ENCODE results near the gene FKBP1A.

FKBP1A gene

DNA sequence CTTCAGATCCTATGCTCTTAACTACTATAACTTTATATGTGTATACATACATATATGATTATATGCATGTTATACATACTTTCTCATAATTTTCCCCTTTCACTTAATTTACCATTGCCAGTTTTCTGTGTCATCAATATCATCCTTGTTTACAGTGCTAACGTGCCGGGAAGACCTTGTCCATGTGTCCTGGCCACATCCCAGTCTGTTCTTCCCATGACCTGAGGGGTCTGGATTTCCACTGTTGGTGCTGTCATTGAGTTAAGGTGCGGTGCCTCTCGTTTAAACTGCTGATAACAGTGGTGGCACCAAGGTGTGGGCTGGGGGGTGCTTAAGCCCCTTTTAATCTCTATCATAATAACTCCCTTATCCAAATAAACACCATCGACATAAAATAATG is 55.4 kb downstream of the FKBP1A start:
- H3K9me3 ChIP-seq (ENCODE audit: control insufficient read depth, insufficient read depth, low read length) = no peaks in the 10 kb centered on the region
- H3K4me3 ChIP-seq (ENCODE audit: low read depth, low read length) = no peak overlapping the region
- H3K9ac ChIP-seq (ENCODE audit: low read depth, low read length) = no peak overlapping the region
- no peaks in the 10 kb centered on the region for H3K4me1 ChIP-seq (ENCODE audit: control insufficient read depth, insufficient read depth, low read length)
- no peak overlapping the region for H3K27ac ChIP-seq (ENCODE audit: low read depth, low read length)
- H3K36me3 ChIP-seq (ENCODE audit: control insufficient read depth, insufficient read depth, low read length) = 0 out of 2 replicates have a peak, but pooled peaks cover 4% of the 10 kb centered on the region
- no peaks in the 10 kb centered on the region for H3K27me3 ChIP-seq (ENCODE audit: control insufficient read depth, insufficient read depth, low read length)

DNA sequence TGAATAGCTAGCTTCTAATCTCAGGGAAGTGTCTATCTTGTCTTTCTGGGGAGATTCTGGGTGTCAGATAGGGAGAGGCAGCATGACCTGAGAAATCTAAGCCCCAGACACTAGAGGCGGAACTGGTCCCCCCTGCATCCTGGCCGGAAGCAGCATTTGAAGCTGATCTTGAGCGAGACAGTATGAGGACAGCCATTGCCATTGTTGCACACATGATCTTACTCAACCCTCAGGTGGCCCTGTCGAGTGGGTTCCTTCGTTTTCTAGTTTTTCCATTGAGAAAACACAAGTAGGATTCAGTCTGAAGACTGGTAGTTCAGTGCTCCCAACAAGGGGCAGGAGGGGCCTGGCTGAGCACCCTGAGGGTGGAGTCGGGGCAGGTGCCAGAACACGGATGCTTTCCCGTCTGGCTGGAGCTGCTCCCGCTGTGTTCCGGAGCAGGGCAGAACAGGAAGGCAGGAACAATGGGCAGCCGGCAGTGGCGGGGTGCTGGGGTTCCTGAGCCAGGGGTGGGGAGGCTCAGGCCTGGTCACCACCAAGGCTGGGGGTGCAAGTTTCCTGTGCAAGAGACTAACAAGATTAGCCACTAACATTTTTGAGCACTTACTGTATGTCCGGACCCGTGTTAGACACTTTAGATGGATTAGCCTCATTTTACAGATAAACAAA is 56.0 kb downstream of the FKBP1A start:
- Histone ChIP-seq H3K27ac (ENCODE audit: low read depth, low read length) (no peak overlapping the region), H3K4me3 (ENCODE audit: low read depth, low read length) (no peak overlapping the region), H3K27me3 (ENCODE audit: control insufficient read depth, insufficient read depth, low read length) (no peaks in the 10 kb centered on the region), H3K9me3 (ENCODE audit: control insufficient read depth, insufficient read depth, low read length) (no peaks in the 10 kb centered on the region), H3K36me3 (ENCODE audit: control insufficient read depth, insufficient read depth, low read length) (0 out of 2 replicates have a peak, but pooled peaks cover 7% of the 10 kb centered on the region), H3K4me1 (ENCODE audit: control insufficient read depth, insufficient read depth, low read length) (no peaks in the 10 kb centered on the region), H3K9ac (ENCODE audit: low read depth, low read length) (no peak overlapping the region)

DNA sequence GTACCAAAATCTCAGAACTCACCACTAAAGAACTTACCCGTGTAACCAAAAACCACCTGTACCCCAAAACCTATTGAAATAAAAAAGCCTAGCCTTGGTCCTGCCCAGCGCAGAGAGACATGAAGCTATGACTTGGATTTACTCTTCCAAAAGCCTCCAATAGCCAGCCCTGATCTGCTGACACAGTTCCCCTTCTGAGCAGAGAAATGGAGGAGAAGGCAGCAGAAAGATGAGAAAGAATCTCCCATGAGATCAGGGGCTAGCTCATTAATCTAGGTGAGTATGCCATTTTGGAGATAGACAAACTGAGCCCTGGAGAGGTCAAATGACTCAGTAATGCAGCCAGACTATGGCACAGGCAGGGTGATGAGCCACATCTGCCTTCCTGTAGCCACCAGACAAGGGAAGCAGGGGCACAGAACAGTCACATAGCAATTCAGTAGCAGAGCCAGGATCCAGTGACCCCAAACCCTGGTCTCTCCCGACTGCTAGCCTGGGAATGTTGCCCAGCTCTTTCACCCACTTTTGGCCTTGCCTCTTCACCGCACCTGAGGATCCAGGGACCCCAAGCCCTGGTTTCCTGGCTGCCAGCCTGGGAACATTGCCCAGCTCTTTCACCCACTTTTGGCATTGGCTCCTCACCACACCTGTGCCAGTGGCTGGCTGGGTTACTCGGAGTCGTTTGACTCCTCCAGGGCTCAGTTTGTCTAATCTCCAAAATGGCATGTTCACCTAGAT is 56.7 kb downstream of the FKBP1A start:
- Histone ChIP-seq H3K27ac (ENCODE audit: low read depth, low read length) (no peak overlapping the region), H3K4me1 (ENCODE audit: control insufficient read depth, insufficient read depth, low read length) (no peaks in the 10 kb centered on the region), H3K36me3 (ENCODE audit: control insufficient read depth, insufficient read depth, low read length) (0 out of 2 replicates have a peak, but pooled peaks cover 7% of the 10 kb centered on the region), H3K9me3 (ENCODE audit: control insufficient read depth, insufficient read depth, low read length) (no peaks in the 10 kb centered on the region), H3K4me3 (ENCODE audit: low read depth, low read length) (no peak overlapping the region), H3K9ac (ENCODE audit: low read depth, low read length) (no peak overlapping the region), H3K27me3 (ENCODE audit: control insufficient read depth, insufficient read depth, low read length) (no peaks in the 10 kb centered on the region)

DNA sequence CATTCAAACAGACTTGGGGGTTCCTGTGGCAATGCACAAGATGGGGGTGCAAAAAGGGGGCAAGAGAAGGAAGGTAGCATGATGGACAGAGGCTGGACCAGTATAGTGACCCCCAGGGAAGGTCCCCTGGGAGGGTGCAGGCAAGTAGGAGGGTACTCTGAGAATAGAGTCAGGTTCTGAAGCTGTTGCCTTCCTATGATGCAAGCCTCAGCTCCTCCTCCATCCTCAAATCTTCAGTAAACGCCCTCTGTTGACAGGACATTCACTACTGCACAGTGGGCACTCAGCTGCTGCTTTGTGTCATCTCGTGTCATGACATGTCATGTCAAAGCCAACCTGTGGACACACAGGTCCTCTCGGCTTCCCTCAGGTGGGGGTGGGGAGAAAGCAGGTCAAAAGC is 58.1 kb downstream of the FKBP1A start:
- H3K27ac ChIP-seq (ENCODE audit: low read depth, low read length) = no peak overlapping the region
- no peaks in the 10 kb centered on the region for H3K9me3 ChIP-seq (ENCODE audit: control insufficient read depth, insufficient read depth, low read length)
- H3K27me3 ChIP-seq (ENCODE audit: control insufficient read depth, insufficient read depth, low read length) = no peaks in the 10 kb centered on the region
- H3K9ac ChIP-seq (ENCODE audit: low read depth, low read length) = no peak overlapping the region
- 0 out of 2 replicates have a peak, but pooled peaks cover 7% of the 10 kb centered on the region for H3K36me3 ChIP-seq (ENCODE audit: control insufficient read depth, insufficient read depth, low read length)
- no peak overlapping the region for H3K4me3 ChIP-seq (ENCODE audit: low read depth, low read length)
- H3K4me1 ChIP-seq (ENCODE audit: control insufficient read depth, insufficient read depth, low read length) = no peaks in the 10 kb centered on the region

DNA sequence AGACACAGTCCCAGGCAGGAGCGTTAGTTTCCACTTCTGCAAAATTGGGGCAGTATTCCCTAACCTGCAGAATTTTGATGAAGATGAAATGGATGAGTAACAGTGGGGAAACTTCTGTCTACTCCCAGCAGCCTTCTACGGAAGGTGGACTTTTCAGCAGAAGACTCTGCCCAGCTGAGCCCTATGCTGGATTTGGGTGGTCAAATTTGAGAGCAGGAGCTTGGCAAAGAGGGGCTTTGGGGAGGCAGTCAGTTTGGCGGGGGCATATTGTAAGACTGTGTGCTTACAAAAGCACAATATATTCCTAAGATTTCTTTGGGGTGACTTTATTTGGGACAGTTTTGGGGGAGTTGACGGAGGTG is 58.5 kb downstream of the FKBP1A start:
- Histone ChIP-seq H3K36me3 (ENCODE audit: control insufficient read depth, insufficient read depth, low read length) (0 out of 2 replicates have a peak, but pooled peaks cover 7% of the 10 kb centered on the region), H3K27me3 (ENCODE audit: control insufficient read depth, insufficient read depth, low read length) (no peaks in the 10 kb centered on the region), H3K4me1 (ENCODE audit: control insufficient read depth, insufficient read depth, low read length) (no peaks in the 10 kb centered on the region), H3K4me3 (ENCODE audit: low read depth, low read length) (no peak overlapping the region), H3K27ac (ENCODE audit: low read depth, low read length) (no peak overlapping the region), H3K9ac (ENCODE audit: low read depth, low read length) (no peak overlapping the region), H3K9me3 (ENCODE audit: control insufficient read depth, insufficient read depth, low read length) (no peaks in the 10 kb centered on the region)

DNA sequence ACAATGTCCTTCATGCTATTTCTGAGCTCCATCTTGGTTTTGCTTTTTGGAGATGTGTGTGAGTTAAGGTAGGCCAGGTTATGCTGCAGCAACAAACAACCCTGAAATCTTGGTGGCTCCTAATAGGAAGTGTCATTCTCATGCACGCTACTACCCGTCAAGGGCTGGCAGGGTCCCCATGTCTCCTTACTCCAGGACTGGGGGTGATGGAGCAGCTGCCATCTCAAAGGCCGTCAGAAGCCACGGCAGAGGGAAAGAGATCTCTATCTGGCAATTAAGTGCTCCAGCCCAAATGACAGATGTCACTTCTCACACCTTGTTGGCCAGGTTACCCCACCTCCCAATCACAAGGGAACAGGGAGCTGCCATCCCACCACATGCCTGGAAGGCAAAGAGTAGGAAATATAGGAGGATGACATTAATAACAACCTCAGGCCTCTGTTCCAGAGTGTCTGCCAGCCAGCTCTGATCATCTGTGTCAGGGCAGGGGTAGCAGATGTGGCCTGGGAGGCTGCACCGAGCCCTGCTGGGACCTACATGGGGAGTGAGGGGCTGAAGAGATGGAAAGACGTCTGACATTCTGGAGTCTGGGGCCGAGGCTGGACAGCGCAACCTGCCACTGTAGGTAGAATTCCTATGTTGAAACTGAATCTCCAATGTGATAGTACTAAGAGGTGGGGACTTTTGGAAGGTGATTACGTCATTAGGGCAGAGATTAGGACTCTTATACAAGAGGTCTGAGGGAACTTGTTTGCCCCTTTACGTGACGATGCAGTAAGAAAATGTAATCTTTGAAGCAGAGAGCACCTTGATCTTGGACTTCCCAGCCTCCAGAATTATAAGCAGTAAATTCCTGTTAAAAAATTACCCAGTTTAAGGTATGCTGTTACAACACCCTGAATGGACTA is 59.1 kb downstream of the FKBP1A start:
- Histone ChIP-seq H3K9me3 (ENCODE audit: control insufficient read depth, insufficient read depth, low read length) (no peaks in the 10 kb centered on the region), H3K4me1 (ENCODE audit: control insufficient read depth, insufficient read depth, low read length) (no peaks in the 10 kb centered on the region), H3K9ac (ENCODE audit: low read depth, low read length) (no peak overlapping the region), H3K4me3 (ENCODE audit: low read depth, low read length) (no peak overlapping the region), H3K27ac (ENCODE audit: low read depth, low read length) (no peak overlapping the region), H3K27me3 (ENCODE audit: control insufficient read depth, insufficient read depth, low read length) (no peaks in the 10 kb centered on the region), H3K36me3 (ENCODE audit: control insufficient read depth, insufficient read depth, low read length) (0 out of 2 replicates have a peak, but pooled peaks cover 7% of the 10 kb centered on the region)

DNA sequence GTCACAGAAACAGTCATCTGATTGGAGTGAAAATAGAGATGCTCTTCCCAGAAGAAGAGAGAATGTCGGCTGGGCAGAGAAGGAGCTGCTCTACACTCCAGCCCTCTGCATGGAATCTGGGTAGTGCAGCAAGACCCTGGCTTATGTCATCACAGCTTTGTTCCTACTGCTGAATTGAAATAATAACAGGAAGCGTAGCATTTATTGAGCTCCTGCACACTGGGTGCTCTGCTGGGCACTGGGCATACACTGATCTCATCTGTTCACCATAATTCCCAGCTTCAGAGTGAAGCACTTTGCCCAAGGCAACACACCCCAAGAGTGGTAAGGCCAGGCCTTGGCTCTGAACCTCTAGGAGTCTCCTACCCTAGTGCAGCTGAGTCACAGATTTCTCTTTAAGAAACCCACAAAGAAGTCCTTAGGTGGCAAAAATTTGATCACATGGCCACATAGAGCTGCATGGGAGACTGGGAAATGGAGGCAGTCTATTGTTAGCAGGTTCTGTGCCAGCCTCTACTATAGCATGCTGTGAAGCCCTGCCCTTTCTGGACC is 60.0 kb downstream of the FKBP1A start:
- H3K4me3 ChIP-seq (ENCODE audit: low read depth, low read length) = no peak overlapping the region
- H3K27ac ChIP-seq (ENCODE audit: low read depth, low read length) = no peak overlapping the region
- H3K36me3 ChIP-seq (ENCODE audit: control insufficient read depth, insufficient read depth, low read length) = 0 out of 2 replicates have a peak, but pooled peaks cover 7% of the 10 kb centered on the region
- no peaks in the 10 kb centered on the region for H3K27me3 ChIP-seq (ENCODE audit: control insufficient read depth, insufficient read depth, low read length)
- no peak overlapping the region for H3K9ac ChIP-seq (ENCODE audit: low read depth, low read length)
- no peaks in the 10 kb centered on the region for H3K4me1 ChIP-seq (ENCODE audit: control insufficient read depth, insufficient read depth, low read length)
- H3K9me3 ChIP-seq (ENCODE audit: control insufficient read depth, insufficient read depth, low read length) = no peaks in the 10 kb centered on the region

DNA sequence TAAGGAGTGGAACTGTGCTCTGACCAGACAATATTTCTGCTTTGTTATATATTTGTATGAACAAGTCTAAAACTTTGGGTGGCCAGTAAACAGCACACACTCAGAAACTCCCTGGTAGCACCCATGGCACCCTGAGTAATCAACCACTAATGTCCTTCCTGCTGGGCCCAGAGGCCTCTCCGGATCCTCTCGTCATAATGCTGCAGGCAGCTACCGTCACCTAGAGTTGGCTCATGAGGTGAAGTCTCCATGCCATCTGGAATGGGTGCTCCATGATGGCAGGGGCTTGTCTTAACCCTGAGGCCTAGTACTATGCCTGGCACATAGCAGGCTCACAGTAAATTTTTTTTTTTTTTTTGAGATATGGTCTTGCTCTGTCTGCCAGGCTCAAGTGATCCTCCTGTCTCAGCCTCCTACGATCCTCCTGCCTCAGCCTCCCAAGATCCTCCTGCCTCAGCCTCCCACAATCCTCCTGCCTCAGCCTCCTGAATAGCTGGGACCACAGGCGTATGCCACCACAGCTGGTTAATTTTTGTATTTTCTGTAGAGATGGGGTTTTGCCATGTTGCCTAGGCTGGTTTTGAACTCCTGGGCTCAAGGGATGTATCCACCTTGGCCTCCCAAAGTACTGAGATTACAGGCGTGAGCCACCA is 60.9 kb downstream of the FKBP1A start:
- Histone ChIP-seq H3K36me3 (ENCODE audit: control insufficient read depth, insufficient read depth, low read length) (0 out of 2 replicates have a peak, but pooled peaks cover 7% of the 10 kb centered on the region), H3K27ac (ENCODE audit: low read depth, low read length) (no peak overlapping the region), H3K4me1 (ENCODE audit: control insufficient read depth, insufficient read depth, low read length) (no peaks in the 10 kb centered on the region), H3K9me3 (ENCODE audit: control insufficient read depth, insufficient read depth, low read length) (no peaks in the 10 kb centered on the region), H3K27me3 (ENCODE audit: control insufficient read depth, insufficient read depth, low read length) (no peaks in the 10 kb centered on the region), H3K9ac (ENCODE audit: low read depth, low read length) (no peak overlapping the region), H3K4me3 (ENCODE audit: low read depth, low read length) (no peak overlapping the region)

DNA sequence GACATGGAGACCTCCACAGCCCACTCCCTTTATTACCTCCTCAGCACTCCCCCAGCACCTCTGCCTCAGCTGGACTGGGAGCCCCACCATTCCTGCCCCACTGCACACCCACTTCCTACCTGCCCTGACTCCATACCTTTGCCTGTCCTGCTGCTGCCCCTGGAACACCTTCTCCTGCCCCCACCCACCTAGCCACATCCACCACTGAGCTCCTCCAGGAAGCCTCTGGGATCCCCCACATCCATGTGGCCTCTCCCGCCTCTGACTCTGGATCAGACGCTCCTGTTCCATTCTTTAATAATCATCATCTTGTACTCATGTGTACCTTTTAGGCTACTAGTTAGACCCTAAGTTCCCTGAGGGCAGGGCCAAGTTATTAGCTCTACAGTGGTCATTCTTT is 61.8 kb downstream of the FKBP1A start:
- Histone ChIP-seq H3K4me3 (ENCODE audit: low read depth, low read length) (no peak overlapping the region), H3K4me1 (ENCODE audit: control insufficient read depth, insufficient read depth, low read length) (peaks cover 4% of the 10 kb centered on the region), H3K9ac (ENCODE audit: low read depth, low read length) (no peak overlapping the region), H3K27me3 (ENCODE audit: control insufficient read depth, insufficient read depth, low read length) (no peaks in the 10 kb centered on the region), H3K36me3 (ENCODE audit: control insufficient read depth, insufficient read depth, low read length) (0 out of 2 replicates have a peak, but pooled peaks cover 7% of the 10 kb centered on the region), H3K9me3 (ENCODE audit: control insufficient read depth, insufficient read depth, low read length) (no peaks in the 10 kb centered on the region), H3K27ac (ENCODE audit: low read depth, low read length) (no peak overlapping the region)

DNA sequence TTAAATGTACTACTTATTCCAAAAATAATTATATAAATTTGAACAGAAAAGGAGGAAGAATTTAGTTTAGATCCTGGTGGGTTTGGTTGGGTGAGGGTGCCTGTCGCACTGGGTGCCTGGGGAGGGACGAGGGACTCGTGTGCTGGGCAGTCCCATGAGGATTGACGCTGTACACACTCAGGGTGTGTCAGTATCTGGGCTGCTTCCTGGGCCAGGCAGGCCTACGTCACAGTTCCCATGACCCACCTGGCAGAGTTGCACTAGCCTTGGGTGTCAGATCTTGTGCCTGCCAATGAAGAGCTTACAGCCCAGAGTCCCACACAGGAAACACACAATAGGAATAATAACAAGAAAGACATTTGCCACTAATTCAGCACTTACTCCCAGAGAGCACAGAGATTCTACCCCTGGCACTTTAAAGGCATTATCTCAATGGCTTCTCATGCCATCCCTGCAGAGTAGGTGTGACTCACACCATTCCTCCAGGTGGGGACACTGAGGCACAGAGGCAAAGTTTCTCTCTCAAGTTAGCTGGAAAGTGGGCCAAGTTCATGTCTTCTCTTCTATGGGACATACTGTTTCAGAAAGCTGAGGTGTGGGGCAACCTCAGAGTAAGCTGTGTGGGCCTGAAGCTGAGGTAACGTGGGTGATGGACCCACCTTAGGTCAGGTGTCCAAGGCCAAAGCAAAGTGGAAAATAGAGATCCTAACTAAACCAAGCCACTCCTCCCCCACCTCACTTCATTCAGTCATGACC is 62.6 kb downstream of the FKBP1A start:
- Histone ChIP-seq H3K4me1 (ENCODE audit: control insufficient read depth, insufficient read depth, low read length) (peaks cover 7% of the 10 kb centered on the region), H3K36me3 (ENCODE audit: control insufficient read depth, insufficient read depth, low read length) (0 out of 2 replicates have a peak, but pooled peaks cover 7% of the 10 kb centered on the region), H3K9ac (ENCODE audit: low read depth, low read length) (no peak overlapping the region), H3K27ac (ENCODE audit: low read depth, low read length) (no peak overlapping the region), H3K27me3 (ENCODE audit: control insufficient read depth, insufficient read depth, low read length) (no peaks in the 10 kb centered on the region), H3K4me3 (ENCODE audit: low read depth, low read length) (no peak overlapping the region), H3K9me3 (ENCODE audit: control insufficient read depth, insufficient read depth, low read length) (no peaks in the 10 kb centered on the region)

Data from HUES48 (cell line).